Measurements from ENCODE around the gene ZMAT3.

- no peak for TF ChIP-seq CTCF (IDR thresholded peaks at IDR 0.05)
- no peak for TF ChIP-seq ZFX (IDR thresholded peaks at IDR 0.05; ENCODE audit: borderline replicate concordance)
These were observed 7.6 kb downstream of the ZMAT3 start for GRCh38 chr3:179063945-179064560.
